ENCODE measurements around the gene EIF4G3. TPM values are rescaled to one million over a fixed set of nuclear protein-coding genes. Genes with fewer than 3 reads are reported as not detected.

EIF4G3 gene
- total RNA-seq, 1 experiment from 2014 or later: 72.0 TPM

DNA sequence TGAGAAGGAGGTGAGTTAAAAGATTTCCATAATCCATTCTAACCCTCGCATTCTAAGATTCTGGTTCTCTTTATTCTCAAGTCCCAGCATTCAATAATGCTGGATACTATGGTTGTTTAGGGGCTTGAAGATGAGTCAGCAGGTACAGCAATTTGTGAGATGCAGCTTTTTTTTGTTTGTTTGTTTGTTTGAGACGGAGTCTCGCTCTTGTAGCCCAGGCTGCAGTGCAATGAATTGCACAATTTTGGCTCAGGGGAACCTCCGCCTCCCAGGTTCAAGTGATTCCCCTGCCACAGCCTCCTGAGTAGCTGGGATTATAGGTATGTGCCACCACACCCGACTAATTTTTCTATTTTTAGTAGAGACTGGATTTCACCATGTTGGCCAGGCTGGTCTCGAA, 23.3 kb downstream of the EIF4G3 start:
- H2BK15ac ChIP-seq (ENCODE audit: low read depth, low read length): no peak overlapping the region
- no peak overlapping the region for H2BK5ac ChIP-seq (ENCODE audit: insufficient read length, low read length)
- no peaks in the 10 kb centered on the region for H3K79me1 ChIP-seq (ENCODE audit: insufficient read depth, low read depth, low read length, poor library complexity, severe bottlenecking)
- no peak overlapping the region for H2AK5ac ChIP-seq (ENCODE audit: insufficient read length, low read length)
- no peaks in the 10 kb centered on the region for H4K20me1 ChIP-seq (ENCODE audit: control insufficient read depth, insufficient read depth, insufficient read length)
- H3K14ac ChIP-seq (ENCODE audit: insufficient read depth, low read length): no peak overlapping the region
- no peak overlapping the region for H2AFZ ChIP-seq (ENCODE audit: low read length)
- H3K27ac ChIP-seq (ENCODE audit: insufficient read length, low read depth, low read length): no peak overlapping the region
- no peak overlapping the region for H2BK12ac ChIP-seq (ENCODE audit: insufficient read length, low read depth, low read length)
- Mint-ChIP-seq H3K27ac (no peak overlapping the region), H3K27me3 (ENCODE audit: low read depth) (no peaks in the 10 kb centered on the region), H3K4me1 (peaks cover 7 to 10% of the 10 kb centered on the region in 2 experiments; a peak in 3 of 4 replicates), H3K9me3 (no peaks in the 10 kb centered on the region), H3K4me3 (no peak overlapping the region), H3K36me3 (ENCODE audit: insufficient read depth in 1 of 3, low read depth in 3 of 3) (peaks cover 4 to 10% (median 9%) of the 10 kb centered on the region in 3 experiments; a peak in 5 of 7 replicates)
- no peak overlapping the region for H3T11ph ChIP-seq (ENCODE audit: low read length)
- no peaks in the 10 kb centered on the region for H3K27me3 ChIP-seq (ENCODE audit: insufficient read depth, low read length)
- H3K9ac ChIP-seq (ENCODE audit: extremely low read depth, insufficient read length, low read length): no peak overlapping the region
- H4K8ac ChIP-seq (replicated peaks; ENCODE audit: insufficient read length, low read depth, low read length): no peak overlapping the region
- H3K9me3 ChIP-seq (ENCODE audit: control insufficient read depth, low read depth, low read length): no peaks in the 10 kb centered on the region
- no peak overlapping the region for H3K4ac ChIP-seq (ENCODE audit: low read depth, low read length)
- H3K79me2 ChIP-seq (ENCODE audit: insufficient read depth, low read length): peaks cover 2% of the 10 kb centered on the region; the same call in 1 of the 2 replicates
- no peak overlapping the region for H3K56ac ChIP-seq (ENCODE audit: insufficient read length, low read depth, low read length)
- H2BK120ac ChIP-seq (ENCODE audit: low read depth, low read length, poor library complexity, severe bottlenecking): no peak overlapping the region
- no peaks in the 10 kb centered on the region for H3K4me1 ChIP-seq (ENCODE audit: insufficient read depth, low read length)
- TF ChIP-seq, protein P1, sequence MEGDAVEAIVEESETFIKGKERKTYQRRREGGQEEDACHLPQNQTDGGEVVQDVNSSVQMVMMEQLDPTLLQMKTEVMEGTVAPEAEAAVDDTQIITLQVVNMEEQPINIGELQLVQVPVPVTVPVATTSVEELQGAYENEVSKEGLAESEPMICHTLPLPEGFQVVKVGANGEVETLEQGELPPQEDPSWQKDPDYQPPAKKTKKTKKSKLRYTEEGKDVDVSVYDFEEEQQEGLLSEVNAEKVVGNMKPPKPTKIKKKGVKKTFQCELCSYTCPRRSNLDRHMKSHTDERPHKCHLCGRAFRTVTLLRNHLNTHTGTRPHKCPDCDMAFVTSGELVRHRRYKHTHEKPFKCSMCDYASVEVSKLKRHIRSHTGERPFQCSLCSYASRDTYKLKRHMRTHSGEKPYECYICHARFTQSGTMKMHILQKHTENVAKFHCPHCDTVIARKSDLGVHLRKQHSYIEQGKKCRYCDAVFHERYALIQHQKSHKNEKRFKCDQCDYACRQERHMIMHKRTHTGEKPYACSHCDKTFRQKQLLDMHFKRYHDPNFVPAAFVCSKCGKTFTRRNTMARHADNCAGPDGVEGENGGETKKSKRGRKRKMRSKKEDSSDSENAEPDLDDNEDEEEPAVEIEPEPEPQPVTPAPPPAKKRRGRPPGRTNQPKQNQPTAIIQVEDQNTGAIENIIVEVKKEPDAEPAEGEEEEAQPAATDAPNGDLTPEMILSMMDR (conservative IDR thresholded peaks at IDR 0.05): no peak
- no peak overlapping the region for H3K4me2 ChIP-seq (ENCODE audit: insufficient read depth, insufficient read length, low read length)
- DNase-seq: no peak
- H4K5ac ChIP-seq (ENCODE audit: insufficient read length, low read depth, low read length): no peak overlapping the region
- no peak overlapping the region for H4K91ac ChIP-seq (ENCODE audit: insufficient read length, low read depth, low read length)
- no peak overlapping the region for H2BK20ac ChIP-seq (ENCODE audit: low read depth, low read length, poor library complexity, severe bottlenecking)
- H3K23me2 ChIP-seq (ENCODE audit: insufficient read length, low read depth, low read length, poor library complexity, severe bottlenecking): no peaks in the 10 kb centered on the region
- no peak overlapping the region for H3K23ac ChIP-seq (ENCODE audit: insufficient read length, low read depth, low read length)
- no CpG with 5 or more reads among the region's 6 CpGs for WGBS (ENCODE audit: extremely low coverage, insufficient read length, low lambda C conversion rate)
- H3K18ac ChIP-seq (ENCODE audit: insufficient read length, low read depth, low read length): no peak overlapping the region
